KMS-11 (cell line): ENCODE data around the gene RPL13.
"Not testable (repeated sequence)": the region's sequence is repeated elsewhere in the genome, so short reads cannot be mapped to it uniquely, and the experiment has no call there.

Experiments
- H2AFZ ChIP-seq: fragments of 200-600 bp; sonication (generic); 2 replicates; pipeline ENCODE4 v1.6.1; 2016; ENCODE audit warnings: antibody characterized with exemption, mixed run types, low read depth
- H3K27ac ChIP-seq: fragments of 200-600 bp; sonication (generic); 2 replicates; pipeline ENCODE4 v1.6.1; 2016; ENCODE audit warnings: mild to moderate bottlenecking, mixed run types
- H3K27me3 ChIP-seq: fragments of 200-600 bp; sonication (generic); 2 replicates; pipeline ENCODE4 v1.6.1; 2017; ENCODE audit warnings: mild to moderate bottlenecking, low read depth, mixed run types, moderate library complexity; ENCODE audit not compliant: insufficient read depth
- H3K36me3 ChIP-seq: fragments of 200-600 bp; sonication (generic); 2 replicates; pipeline ENCODE4 v1.6.1; 2017; ENCODE audit warnings: mild to moderate bottlenecking, mixed run types; ENCODE audit not compliant: insufficient read depth
- H3K4me1 ChIP-seq: fragments of 200-600 bp; sonication (generic); 2 replicates; pipeline ENCODE4 v1.6.1; 2016; ENCODE audit warnings: mild to moderate bottlenecking, low read depth, mixed run types; ENCODE audit not compliant: poor library complexity, severe bottlenecking
- H3K4me2 ChIP-seq: fragments of 200-600 bp; sonication (generic); 2 replicates; pipeline ENCODE4 v1.7.0; 2016; ENCODE audit warnings: mild to moderate bottlenecking, mixed run types
- H3K4me3 ChIP-seq: fragments of 200-600 bp; sonication (generic); IDR thresholded peaks from 2 replicates; pipeline ENCODE4 v1.6.1; 2017; ENCODE audit warnings: low read depth, low read length, mixed read lengths; ENCODE audit not compliant: insufficient read depth
- H3K79me2 ChIP-seq: fragments of 200-600 bp; sonication (generic); 2 replicates; pipeline ENCODE4 v1.6.1; 2016; ENCODE audit warnings: low read depth, mixed run types; ENCODE audit not compliant: insufficient read depth
- H3K9ac ChIP-seq: fragments of 200-600 bp; sonication (generic); 2 replicates; pipeline ENCODE4 v1.6.1; 2016; ENCODE audit warnings: mild to moderate bottlenecking, mixed run types
- H4K20me1 ChIP-seq: fragments of 200-600 bp; sonication (generic); 2 replicates; pipeline ENCODE4 v1.6.1; 2016; ENCODE audit warnings: mild to moderate bottlenecking, mixed run types; ENCODE audit not compliant: insufficient read depth
- CTCF ChIP-seq: fragments of 200-600 bp; sonication (generic); conservative IDR thresholded peaks from 2 replicates; pipeline ENCODE4 v1.6.1; 2017; ENCODE audit warnings: low read depth, mild to moderate bottlenecking, antibody characterized with exemption, low read length, moderate library complexity, mixed read lengths

Gene RPL13

GRCh38 chr16:89583895-89584644, 23.6 kb downstream of the RPL13 start:
- H3K4me2 ChIP-seq, result no peak overlapping the region
- no peaks in the 10 kb centered on the region for H4K20me1 ChIP-seq
- H3K27ac ChIP-seq, result no peak overlapping the region
- H2AFZ ChIP-seq, result no peak overlapping the region
- H3K79me2 ChIP-seq, result no peaks in the 10 kb centered on the region
- H3K4me3 ChIP-seq, result no peak overlapping the region
- H3K4me1 ChIP-seq, result no peaks in the 10 kb centered on the region
- no peaks in the 10 kb centered on the region for H3K36me3 ChIP-seq
- H3K9ac ChIP-seq, result no peak overlapping the region
- no peak for TF ChIP-seq CTCF
- no peaks in the 10 kb centered on the region for H3K27me3 ChIP-seq

GRCh38 chr16:89584768-89585549, 24.5 kb downstream of the RPL13 start:
- H3K4me1 ChIP-seq, result no peaks in the 10 kb centered on the region
- TF ChIP-seq CTCF, result no peak
- no peaks in the 10 kb centered on the region for H3K36me3 ChIP-seq
- no peaks in the 10 kb centered on the region for H3K79me2 ChIP-seq
- H3K27me3 ChIP-seq, result no peaks in the 10 kb centered on the region
- H3K4me3 ChIP-seq, result no peak overlapping the region
- H2AFZ ChIP-seq, result no peak overlapping the region
- H4K20me1 ChIP-seq, result no peaks in the 10 kb centered on the region
- no peak overlapping the region for H3K9ac ChIP-seq
- no peak overlapping the region for H3K4me2 ChIP-seq
- H3K27ac ChIP-seq, result no peak overlapping the region

- no peak for TF ChIP-seq CTCF
- Histone ChIP-seq H3K79me2 (no peaks in the 10 kb centered on the region), H2AFZ (no peak overlapping the region), H3K9ac (no peak overlapping the region), H3K27ac (no peak overlapping the region), H3K36me3 (no peaks in the 10 kb centered on the region), H3K4me3 (no peak overlapping the region), H4K20me1 (no peaks in the 10 kb centered on the region), H3K4me2 (no peak overlapping the region), H3K27me3 (no peaks in the 10 kb centered on the region), H3K4me1 (no peaks in the 10 kb centered on the region)
These were observed 25.7 kb downstream of the RPL13 start for GRCh38 chr16:89586218-89586617.

GRCh38 chr16:89586853-89587252, 26.4 kb downstream of the RPL13 start:
- Histone ChIP-seq H3K4me2 (no peak overlapping the region), H4K20me1 (no peaks in the 10 kb centered on the region), H3K27me3 (no peaks in the 10 kb centered on the region), H3K9ac (no peak overlapping the region), H3K4me1 (no peaks in the 10 kb centered on the region), H3K27ac (no peak overlapping the region), H3K4me3 (no peak overlapping the region), H3K36me3 (no peaks in the 10 kb centered on the region), H3K79me2 (no peaks in the 10 kb centered on the region), H2AFZ (no peak overlapping the region)
- TF ChIP-seq CTCF, result no peak

GRCh38 chr16:89587676-89588075, 27.2 kb downstream of the RPL13 start:
- not testable (repeated sequence) for H4K20me1 ChIP-seq, H3K4me3 ChIP-seq, H3K79me2 ChIP-seq, H3K4me1 ChIP-seq, H3K9ac ChIP-seq, H3K36me3 ChIP-seq, H3K4me2 ChIP-seq, H2AFZ ChIP-seq, H3K27ac ChIP-seq, H3K27me3 ChIP-seq
